ENCODE measurements around the gene HMG20A.
A peak's percentile ranks its signal among the peaks of the same experiment; 100 is the strongest.

HMG20A gene

DNA sequence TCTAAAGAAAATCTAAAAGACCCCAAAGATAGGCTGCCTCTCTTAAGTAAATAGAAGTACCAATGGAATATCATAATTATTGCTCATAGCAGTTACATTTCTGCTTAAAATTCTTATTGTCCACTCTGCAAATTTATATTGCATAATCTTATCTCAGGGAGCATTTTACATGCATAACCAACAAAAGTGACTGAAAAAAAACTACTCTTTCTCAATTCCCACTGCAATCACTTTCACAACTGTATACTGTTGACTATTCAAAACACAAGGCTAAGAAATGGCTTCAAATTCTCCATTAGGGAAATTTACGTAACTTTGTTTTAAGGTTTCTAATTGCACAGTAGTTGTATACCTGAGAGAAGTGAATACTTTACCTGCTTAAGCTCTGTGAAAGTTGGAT, 56.3 kb downstream of the HMG20A start:
- DNase-seq (ENCODE audit: low spot score) = no peak

DNA sequence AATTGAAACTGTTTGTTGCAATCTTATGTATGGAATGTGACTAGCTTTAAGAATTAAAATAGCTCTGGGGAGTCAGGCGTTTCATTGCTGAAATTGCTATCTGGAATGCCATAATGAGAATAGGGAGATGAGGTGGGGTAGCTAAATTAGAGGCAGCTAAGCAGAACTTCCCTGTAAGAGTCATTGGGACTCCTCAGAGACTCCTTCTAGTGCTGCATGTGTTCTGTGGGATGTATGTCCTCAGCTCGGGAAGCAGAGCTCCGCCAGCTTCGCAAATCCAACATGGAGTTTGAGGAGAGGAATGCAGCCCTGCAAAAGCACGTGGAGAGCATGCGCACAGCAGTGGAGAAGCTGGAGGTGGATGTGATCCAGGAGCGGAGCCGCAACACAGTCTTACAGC, 57.4 kb downstream of the HMG20A start:
- no peak for DNase-seq (ENCODE audit: low spot score)

DNA sequence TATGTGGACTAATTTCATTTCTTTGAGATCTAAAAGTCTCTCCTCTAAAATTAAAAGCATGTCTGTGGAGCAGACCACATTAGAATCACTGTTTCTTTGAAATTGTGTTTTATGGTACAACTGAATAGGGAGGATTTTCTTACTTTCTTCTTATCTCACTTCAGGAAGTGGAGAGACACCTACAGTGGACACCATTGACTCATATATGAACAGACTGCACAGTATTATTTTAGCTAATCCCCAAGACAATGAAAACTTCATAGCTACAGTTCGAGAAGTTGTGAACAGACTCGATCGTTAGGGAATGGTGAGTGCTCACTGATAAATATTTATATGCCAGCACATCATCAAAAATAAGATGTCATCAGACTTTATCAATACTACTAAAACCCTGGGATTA, 58.3 kb downstream of the HMG20A start:
- DNase-seq (ENCODE audit: low spot score) = no peak

- no peak for DNase-seq (ENCODE audit: low spot score)
Observed at GRCh38 chr15:77480859-77481633, 60.4 kb downstream of the HMG20A start.

- DNase-seq (ENCODE audit: low spot score) = no peak
Observed at GRCh38 chr15:77481670-77482069, 61.0 kb downstream of the HMG20A start.

DNA sequence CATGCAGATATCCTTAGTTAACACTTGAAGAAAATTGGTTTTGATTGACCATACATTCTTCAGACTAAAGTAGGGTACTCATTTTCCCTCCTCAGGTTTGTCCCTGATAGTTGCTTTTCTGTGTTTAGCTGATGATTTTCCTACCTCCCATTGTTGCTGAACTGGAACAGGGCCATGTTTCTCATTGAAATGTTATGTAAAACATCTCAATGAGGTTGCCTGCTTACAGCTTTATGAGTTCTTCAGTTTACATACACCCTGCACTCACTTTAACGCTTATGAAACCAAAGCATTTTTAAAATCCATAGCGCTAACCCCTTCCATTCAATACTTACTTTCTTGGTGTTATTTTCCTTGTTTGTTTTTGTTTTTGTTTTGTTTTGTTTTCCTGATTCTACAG, 61.9 kb downstream of the HMG20A start:
- no peak for DNase-seq (ENCODE audit: low spot score)

DNA sequence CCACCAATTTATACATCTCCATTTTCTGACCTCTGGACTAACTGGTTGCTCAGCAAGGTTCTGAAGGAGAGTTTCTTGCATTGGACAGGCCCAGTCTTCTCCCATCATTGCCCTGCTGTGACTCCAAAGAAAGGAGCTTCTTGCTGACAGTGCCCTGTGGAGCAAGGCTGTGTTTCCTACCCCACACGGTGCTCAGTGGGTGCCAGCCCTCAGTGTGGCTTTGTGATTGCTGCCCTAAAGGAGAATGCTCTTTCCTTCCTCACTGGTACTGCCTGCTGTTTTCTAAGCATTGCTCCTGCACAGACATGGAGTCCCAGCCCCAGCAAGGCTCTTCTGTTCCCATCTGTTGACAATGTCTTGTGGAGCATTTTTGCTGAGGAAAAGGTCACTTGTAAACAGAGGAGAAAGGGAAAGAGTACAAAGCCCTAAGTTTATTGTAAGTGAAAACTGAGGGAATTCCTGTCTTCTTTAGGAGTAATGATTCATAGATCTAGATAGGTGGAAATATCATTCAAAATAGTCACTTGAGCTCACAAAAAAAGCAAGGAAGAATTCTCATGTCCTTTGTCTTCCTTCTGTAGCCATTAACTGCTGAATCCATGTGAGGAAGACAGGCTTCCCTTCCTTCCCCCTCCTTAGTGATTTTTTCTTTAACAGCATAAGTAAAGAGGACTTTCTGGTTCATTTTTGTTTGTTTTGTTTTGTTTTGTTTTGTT, 62.9 kb downstream of the HMG20A start:
- DNase-seq (ENCODE audit: low spot score) = no peak

DNA sequence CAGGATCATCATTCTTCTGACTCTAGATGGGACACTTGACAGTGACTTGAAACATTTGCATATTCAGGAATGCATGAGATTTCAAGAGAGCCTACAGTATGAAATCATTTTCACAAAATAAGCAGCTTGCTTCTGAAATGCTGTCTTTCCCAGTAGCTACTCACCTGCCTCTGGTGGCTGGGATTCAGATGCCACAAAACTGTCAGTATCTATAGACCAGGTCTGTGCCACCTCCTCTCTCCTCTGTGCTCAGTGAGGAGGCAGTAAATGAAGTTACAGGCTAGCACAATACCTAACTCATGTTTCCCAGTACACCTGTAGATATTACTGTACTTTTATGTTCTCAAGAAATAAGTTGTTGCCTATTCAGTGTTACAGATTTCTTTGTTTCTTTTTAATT, 64.3 kb downstream of the HMG20A start:
- DNase-seq (ENCODE audit: low spot score) = no peak

- no peak for DNase-seq (ENCODE audit: low spot score)
Observed at GRCh38 chr15:77486542-77487468, 66.1 kb downstream of the HMG20A start.

GRCh38 chr15:77487469-77487842, 66.8 kb downstream of the HMG20A start:
- DNase-seq (ENCODE audit: low spot score) = no peak

GRCh38 chr15:77487888-77488287, 67.2 kb downstream of the HMG20A start:
- no peak for DNase-seq (ENCODE audit: low spot score)

- no peak for DNase-seq (ENCODE audit: low spot score)
Observed at GRCh38 chr15:77489647-77490046, 69.0 kb downstream of the HMG20A start.

GRCh38 chr15:77493324-77493907, 72.7 kb downstream of the HMG20A start:
- DNase-seq (ENCODE audit: low spot score) = no peak

DNA sequence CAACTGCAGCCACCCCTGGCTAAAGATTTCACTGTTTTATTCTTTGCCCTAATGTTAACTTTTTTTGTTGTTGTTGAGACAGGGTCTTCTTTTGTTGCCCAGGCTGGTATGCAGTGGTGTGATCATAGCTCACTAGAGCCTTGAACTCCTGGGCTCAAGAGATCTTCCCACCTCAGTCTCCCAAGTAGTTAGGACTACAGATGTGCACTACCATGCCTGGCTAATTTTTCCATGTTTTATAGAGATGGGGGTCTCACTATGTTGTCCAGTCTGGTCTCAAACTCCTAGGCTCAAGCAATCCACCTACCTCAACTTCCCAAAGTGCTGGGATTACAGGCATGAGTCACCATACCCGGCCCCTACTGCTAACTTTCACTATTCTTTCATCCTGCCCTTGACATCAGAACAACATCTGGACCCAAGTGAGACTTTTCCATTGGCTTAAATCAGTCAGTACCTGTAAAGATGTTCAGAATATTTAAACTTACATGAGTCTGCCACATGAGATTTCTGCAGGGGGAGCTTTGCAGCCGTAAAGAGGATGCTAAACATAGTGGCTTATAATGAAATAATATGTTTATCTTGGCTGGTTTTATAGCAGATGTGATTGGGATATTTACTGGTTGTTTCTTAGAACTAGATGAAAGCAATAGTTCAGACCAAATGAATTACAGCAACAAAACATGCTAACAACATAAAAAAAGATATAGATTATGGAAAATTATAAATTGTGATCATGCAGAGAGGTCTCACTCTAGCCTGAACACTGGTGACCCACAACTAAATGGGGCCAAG, 73.6 kb downstream of the HMG20A start:
- DNase-seq (ENCODE audit: low spot score) = no peak

DNA sequence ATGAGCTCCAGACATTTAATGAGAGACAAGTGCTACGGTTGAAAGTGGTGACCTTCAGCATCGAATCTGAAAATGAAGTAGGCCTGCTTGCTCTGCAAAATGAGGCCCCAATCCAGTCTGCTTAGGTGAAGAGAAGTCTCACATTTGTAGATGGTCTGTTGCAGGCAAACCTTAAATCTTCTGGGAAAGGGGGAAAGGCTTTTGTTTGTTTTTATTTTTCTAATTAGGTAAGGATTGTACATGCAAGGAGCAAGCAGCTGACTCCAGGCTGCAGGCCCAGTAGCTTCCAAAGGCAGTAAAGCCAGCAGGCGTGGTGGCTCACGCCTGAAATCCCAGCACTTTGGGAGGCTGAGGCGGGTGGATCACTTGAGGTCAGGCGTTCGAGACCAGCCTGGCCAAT, 74.3 kb downstream of the HMG20A start:
- DNase-seq (ENCODE audit: low spot score) = no peak

DNA sequence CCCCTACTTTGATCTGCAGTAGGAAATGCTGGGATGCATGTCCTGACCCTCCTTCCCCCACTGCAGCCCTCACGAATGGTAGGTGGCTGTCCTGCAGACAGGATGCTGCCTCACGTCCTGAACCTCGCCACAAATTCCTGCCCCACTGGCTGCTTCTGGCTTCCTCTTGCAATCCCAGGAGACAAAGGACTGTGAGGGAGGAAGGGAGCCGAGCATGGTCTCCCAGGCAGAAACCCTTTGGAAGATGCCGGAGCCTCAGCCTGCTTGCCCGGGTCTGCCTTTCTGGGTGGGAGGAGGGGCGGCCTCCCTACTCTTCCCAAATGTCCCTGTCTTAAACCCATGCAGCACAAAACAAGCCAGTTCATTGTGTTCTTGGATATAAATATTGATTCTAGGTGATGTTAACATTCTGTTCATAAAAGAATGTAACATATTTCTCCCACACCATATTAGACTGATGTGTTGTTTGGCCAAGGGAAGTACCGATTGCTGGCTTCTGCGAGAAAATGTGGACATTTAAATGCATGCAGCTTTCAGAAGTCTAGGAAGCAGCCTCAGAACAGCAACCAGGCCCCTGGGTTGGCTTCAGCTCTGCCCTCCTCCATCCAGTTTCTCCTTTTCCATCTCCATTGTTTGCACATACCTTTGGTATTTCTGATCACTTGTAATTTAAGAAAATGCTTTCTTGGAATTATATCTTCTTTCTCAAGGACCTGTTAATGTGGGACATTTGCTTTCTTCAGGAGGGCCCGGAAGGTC, 75.3 kb downstream of the HMG20A start:
- no peak for DNase-seq (ENCODE audit: low spot score)

DNA sequence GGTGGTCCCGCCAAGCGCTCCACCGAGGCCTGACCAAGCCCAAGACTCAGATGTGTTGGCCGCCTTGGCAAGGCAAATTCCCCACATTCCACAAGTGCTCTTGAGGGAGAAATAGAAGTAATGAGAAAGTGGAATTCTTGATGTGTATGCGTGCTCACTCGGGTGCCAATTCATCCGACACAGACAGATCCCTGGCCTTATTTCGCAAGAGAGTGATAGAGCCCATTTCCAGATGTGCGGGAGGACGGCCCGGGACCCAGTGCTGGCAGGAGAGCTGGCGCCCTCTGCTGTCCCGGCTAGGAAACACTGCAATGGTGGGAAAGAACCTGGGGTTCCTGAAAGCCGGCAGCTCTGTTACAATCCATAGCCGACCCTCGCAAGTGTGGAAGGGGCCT, 76.0 kb downstream of the HMG20A start:
- peak; percentile 84 for DNase-seq (ENCODE audit: low spot score)

GRCh38 chr15:77497110-77497737, 76.5 kb downstream of the HMG20A start:
- DNase-seq (ENCODE audit: low spot score) = peak; percentile 47

GRCh38 chr15:77497942-77498361, 77.3 kb downstream of the HMG20A start:
- DNase-seq (ENCODE audit: low spot score) = no peak

DNA sequence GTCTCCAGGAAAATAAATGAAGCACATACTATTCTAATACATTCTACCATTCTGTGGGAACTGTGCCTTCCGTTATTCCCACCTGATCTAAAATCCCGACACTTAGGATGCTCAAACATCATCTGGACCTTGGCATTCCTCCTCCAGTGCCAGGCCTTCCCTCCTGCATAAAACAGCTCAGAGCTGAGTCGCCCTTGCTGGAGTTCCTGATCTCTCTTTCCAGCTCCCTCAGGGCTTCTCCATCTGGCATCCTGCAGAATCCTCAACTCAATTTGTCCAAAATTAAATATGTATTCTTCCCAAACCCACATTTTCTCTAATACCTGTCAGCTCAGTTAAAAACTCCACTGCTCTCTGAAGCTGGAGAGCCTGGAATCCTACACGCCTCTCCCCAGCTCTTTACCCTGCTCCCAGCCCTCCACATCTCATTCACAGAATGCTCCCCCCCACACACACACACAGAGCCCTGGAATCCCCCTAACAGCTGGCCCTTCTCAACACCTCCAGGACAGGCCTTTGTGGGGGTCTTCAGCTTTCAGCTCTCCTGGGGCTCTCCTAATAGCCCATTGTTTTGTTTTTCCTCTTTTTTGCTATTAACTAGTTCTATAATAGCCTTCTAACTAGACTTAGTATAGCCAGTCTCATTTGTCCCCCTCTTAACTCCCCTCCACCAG, 78.5 kb downstream of the HMG20A start:
- DNase-seq (ENCODE audit: low spot score) = no peak

All from iPS-NIHi11 (cell line).